K562 (cell line): ENCODE measurements around the gene ARHGAP33. TPM values are rescaled to one million over a fixed set of nuclear protein-coding genes. Genes with fewer than 3 reads are reported as not detected.

Experiments
- ARHGAP35 ChIP-seq: fragments of 450-650 bp; IDR thresholded peaks from 2 replicates; pipeline ENCODE4 v1.6.1; 2018; ENCODE audit not compliant: partially characterized antibody
- ARNT ChIP-seq, 2 experiments: fragments of 450-650 bp; IDR thresholded peaks; 2 replicates each; pipeline ENCODE4 v1.6.1; 2016; ENCODE audit warnings: mild to moderate bottlenecking in 1 of 2
- CBX5 ChIP-seq: IDR thresholded peaks from 2 replicates; pipeline ENCODE4 v1.6.1; 2014; ENCODE audit warnings: low read depth, borderline replicate concordance
- NCOA6 ChIP-seq: fragments of 450-650 bp; IDR thresholded peaks from 2 replicates; pipeline ENCODE4 v1.6.1; 2017; ENCODE audit warnings: mild to moderate bottlenecking
- NEUROD1 ChIP-seq: fragments of 150-350 bp; IDR thresholded peaks from 2 replicates; pipeline ENCODE4 v1.6.1; 2014; ENCODE audit warnings: borderline replicate concordance, low read length, low read depth; ENCODE audit not compliant: partially characterized antibody
- RBFOX2 ChIP-seq: fragments of 200-400 bp; formaldehyde crosslinking; IDR thresholded peaks from 2 replicates; pipeline ENCODE4 v1.6.1; 2017; ENCODE audit warnings: low read depth, mild to moderate bottlenecking, low read length, moderate library complexity
- TBP ChIP-seq: optimal IDR thresholded peaks from 2 replicates; pipeline ENCODE3; 2011; ENCODE audit warnings: low read depth, low read length, improper control_type of control experiment
- ZBED1 ChIP-seq: IDR thresholded peaks from 2 replicates; pipeline ENCODE4 v1.6.1; 2014
- ZNF12 ChIP-seq: sonication (generic); formaldehyde crosslinking; IDR thresholded peaks from 2 replicates; pipeline ENCODE4 v1.4.0; 2020; ENCODE audit warnings: mild to moderate bottlenecking, missing genetic modification reagents
- ZNF263 ChIP-seq: sonication (generic); formaldehyde crosslinking; IDR thresholded peaks from 2 replicates; pipeline ENCODE4 v1.8.0; 2022; ENCODE audit warnings: mild to moderate bottlenecking, missing genetic modification reagents, borderline replicate concordance
- ZNF318 ChIP-seq, 2 experiments: fragments of 450-650 bp; IDR thresholded peaks; 2 replicates each; pipeline ENCODE4 v1.6.1; 2016; ENCODE audit warnings: mild to moderate bottlenecking in 2 of 2, borderline replicate concordance in 1 of 2, low read depth in 1 of 2, moderate library complexity in 1 of 2
- ZNF436 ChIP-seq: fragments of 250-450, 450-650 bp; sonication (Bioruptor Pico); formaldehyde crosslinking; IDR thresholded peaks from 2 replicates; pipeline ENCODE4 v1.7.0; 2020; ENCODE audit warnings: mild to moderate bottlenecking
- ZNF583 ChIP-seq: fragments of 250-450 bp; sonication (Bioruptor Pico); IDR thresholded peaks from 2 replicates; pipeline ENCODE4 v1.4.0; 2020
- polyA plus RNA-seq, 8 experiments: library from polyadenylated mRNA; depleted of rRNA in 4 of 8; stranded (reverse) in 5 of 8; unstranded in 3 of 8; fragments of >200 nt; fragmentation: Nextera tagmentation in 2 of 8; fragmentation: Illumina TruSeq in 1 of 8; extraction: Ambion mirVana in 2 of 8; extraction: Trizol in 1 of 8; gene quantifications; 2 replicates each; pipeline versions ENCODE4 v1.2.1 to v1.2.3, GENCODE V29; 2011 to 2014; ENCODE audit warnings: inconsistent platforms in 1 of 8, missing spikeins in 1 of 8
- total RNA-seq, 7 experiments: library from RNA; depleted of rRNA in 6 of 7; stranded (reverse); fragments of >200 nt in 6 of 7; fragmentation: Illumina TruSeq in 2 of 7; extraction: Trizol in 2 of 7; gene quantifications; 2 replicates each; pipeline versions ENCODE4 v1.2.1 to v1.2.3, GENCODE V29; 2011 to 2021; ENCODE audit warnings: low replicate concordance in 1 of 7
- TF ChIP-seq, protein P1 (sequence below): sonication (generic); formaldehyde crosslinking; IDR thresholded peaks from 2 replicates; pipeline ENCODE4 v1.8.0; 2022; ENCODE audit warnings: missing genetic modification reagents, mild to moderate bottlenecking, borderline replicate concordance

The ARHGAP33 gene
- total and polyA plus RNA-seq, 9 of the 15 experiments (the other 6 are each of a cell fraction or from before 2014, with no cell fraction given) = 0.06 to 26.6 (median 1.6) TPM; not detected in 1

DNA sequence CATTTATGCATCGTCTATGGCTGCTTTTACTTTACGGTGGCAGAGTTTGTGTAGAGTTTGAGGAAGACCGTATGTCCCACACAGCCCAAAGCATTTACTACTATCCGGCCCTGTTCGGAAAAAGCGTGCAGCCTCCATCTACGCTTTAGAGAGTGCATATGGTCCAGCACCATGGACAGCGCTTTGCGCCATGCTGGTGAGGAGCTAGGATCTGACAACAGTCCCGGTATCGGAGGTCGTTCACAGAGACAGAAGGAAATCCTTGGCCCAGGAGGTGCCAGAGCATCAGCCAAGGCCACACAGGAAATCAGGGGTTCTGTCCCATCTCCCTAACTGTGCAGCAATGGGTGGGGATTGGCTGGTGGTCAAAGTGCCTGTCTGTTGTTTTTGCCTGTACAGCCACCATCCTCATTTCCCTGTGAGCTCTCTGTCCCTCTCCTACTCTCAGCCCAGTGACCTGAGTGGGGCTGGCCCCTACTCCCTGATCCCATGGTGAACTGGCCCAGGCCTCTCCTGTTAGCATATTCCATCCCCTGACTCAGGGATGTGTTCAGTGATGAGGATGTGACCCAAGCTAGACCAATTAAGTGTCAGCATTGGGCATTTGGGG lies 53.4 kb downstream of the ARHGAP33 start (continued):
- TF ChIP-seq ZNF318 (IDR thresholded peaks at IDR 0.05; ENCODE audit: borderline replicate concordance in 1 of 2, low read depth in 1 of 2) = no peak
- TF ChIP-seq ZNF12 = peak; percentile 38; the same call in 1 of the 2 replicates
- TF ChIP-seq TBP = no peak
- no peak for TF ChIP-seq NEUROD1
- TF ChIP-seq ZNF583 = no peak
- TF ChIP-seq, protein P1, sequence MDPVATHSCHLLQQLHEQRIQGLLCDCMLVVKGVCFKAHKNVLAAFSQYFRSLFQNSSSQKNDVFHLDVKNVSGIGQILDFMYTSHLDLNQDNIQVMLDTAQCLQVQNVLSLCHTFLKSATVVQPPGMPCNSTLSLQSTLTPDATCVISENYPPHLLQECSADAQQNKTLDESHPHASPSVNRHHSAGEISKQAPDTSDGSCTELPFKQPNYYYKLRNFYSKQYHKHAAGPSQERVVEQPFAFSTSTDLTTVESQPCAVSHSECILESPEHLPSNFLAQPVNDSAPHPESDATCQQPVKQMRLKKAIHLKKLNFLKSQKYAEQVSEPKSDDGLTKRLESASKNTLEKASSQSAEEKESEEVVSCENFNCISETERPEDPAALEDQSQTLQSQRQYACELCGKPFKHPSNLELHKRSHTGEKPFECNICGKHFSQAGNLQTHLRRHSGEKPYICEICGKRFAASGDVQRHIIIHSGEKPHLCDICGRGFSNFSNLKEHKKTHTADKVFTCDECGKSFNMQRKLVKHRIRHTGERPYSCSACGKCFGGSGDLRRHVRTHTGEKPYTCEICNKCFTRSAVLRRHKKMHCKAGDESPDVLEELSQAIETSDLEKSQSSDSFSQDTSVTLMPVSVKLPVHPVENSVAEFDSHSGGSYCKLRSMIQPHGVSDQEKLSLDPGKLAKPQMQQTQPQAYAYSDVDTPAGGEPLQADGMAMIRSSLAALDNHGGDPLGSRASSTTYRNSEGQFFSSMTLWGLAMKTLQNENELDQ = peak; percentile 65; the same call in 1 of the 2 replicates
- no peak for TF ChIP-seq ARNT (IDR thresholded peaks at IDR 0.05)
- TF ChIP-seq RBFOX2 = no peak
- TF ChIP-seq NCOA6 = no peak
- TF ChIP-seq ZNF263 (CRISPR knock-in tag) = peak; percentile 29; the same call in 1 of the 2 replicates
- no peak for TF ChIP-seq ZBED1
- no peak for TF ChIP-seq CBX5
- TF ChIP-seq ZNF436 (CRISPR knock-in tag) = no peak
- TF ChIP-seq ARHGAP35 = no peak
